GM21390 (cell line): ENCODE results near the gene HNRNPL.
"Not testable (repeated sequence)": the region's sequence is repeated elsewhere in the genome, so short reads cannot be mapped to it uniquely, and the experiment has no call there.

ENCODE experiments used
- ATAC-seq: cut with Tn5 transposase; IDR thresholded peaks from one replicate; pipeline ENCODE4 v1.9.1; 2021; ENCODE audit not compliant: unreplicated experiment

Gene HNRNPL

GRCh38 chr19:38830039-38830733 lies 19.6 kb downstream of the HNRNPL start:
- no peak for ATAC-seq

- ATAC-seq = not testable (repeated sequence)
Observed at GRCh38 chr19:38829203-38829602, 20.6 kb downstream of the HNRNPL start.

- ATAC-seq = no peak
Observed at GRCh38 chr19:38826856-38827551, 22.8 kb downstream of the HNRNPL start.

GRCh38 chr19:38825936-38826335 lies 23.9 kb downstream of the HNRNPL start:
- not testable (repeated sequence) for ATAC-seq

GRCh38 chr19:38821230-38821825 lies 28.5 kb downstream of the HNRNPL start:
- not testable (repeated sequence) for ATAC-seq

GRCh38 chr19:38819231-38819920 lies 30.4 kb downstream of the HNRNPL start:
- ATAC-seq = no peak

GRCh38 chr19:38817081-38817480 lies 32.7 kb downstream of the HNRNPL start:
- no peak for ATAC-seq

GRCh38 chr19:38816131-38816750 lies 33.5 kb downstream of the HNRNPL start:
- ATAC-seq = no peak

GRCh38 chr19:38815059-38816001 lies 34.5 kb downstream of the HNRNPL start:
- no peak for ATAC-seq

GRCh38 chr19:38813932-38814331 lies 35.9 kb downstream of the HNRNPL start:
- not testable (repeated sequence) for ATAC-seq

GRCh38 chr19:38813323-38813722 lies 36.5 kb downstream of the HNRNPL start:
- ATAC-seq = no peak

GRCh38 chr19:38812841-38813320 lies 36.9 kb downstream of the HNRNPL start, which contains the start of gene LGALS4:
Gene LGALS4, minus strand, starts transcription at chr19:38812945. Its CDS starts 59 bp downstream, at chr19:38812886.
- no peak for ATAC-seq

GRCh38 chr19:38812009-38812840 lies 37.6 kb downstream of the HNRNPL start:
- ATAC-seq = no peak

GRCh38 chr19:38809592-38810252 lies 40.1 kb downstream of the HNRNPL start:
- no peak for ATAC-seq

GRCh38 chr19:38808741-38809140 lies 41.0 kb downstream of the HNRNPL start:
- no peak for ATAC-seq

- not testable (repeated sequence) for ATAC-seq
Observed at GRCh38 chr19:38807374-38808098, 42.2 kb downstream of the HNRNPL start.

- no peak for ATAC-seq
Observed at GRCh38 chr19:38806371-38806770, 43.4 kb downstream of the HNRNPL start.

GRCh38 chr19:38805180-38805579 lies 44.6 kb downstream of the HNRNPL start:
- no peak for ATAC-seq
